PC-9 (cell line): ENCODE data around the gene TMEM121B. TPM values are rescaled to one million over a fixed set of nuclear protein-coding genes. Genes with fewer than 3 reads are reported as not detected.

Experiments used
- BruUV-seq: library from RNA; stranded (reverse); fragments of 400-500 nt; replicated peaks from 2 replicates; lab custom pipeline; 2021; lab: Mats Ljungman, UMichigan
- CTCF ChIA-PET: fragments of 300-600 bp; sonication (Branson Sonifier 250); formaldehyde crosslinking; loops from one replicate; lab custom pipeline; 2022; ENCODE audit warnings: antibody characterized with exemption; lab: Charles Lee
- POLR2A ChIA-PET: fragments of 300-600 bp; sonication (Branson Sonifier 250); formaldehyde crosslinking; loops from one replicate; lab custom pipeline; 2022; ENCODE audit warnings: antibody characterized with exemption; ENCODE audit not compliant: unreplicated experiment; lab: Charles Lee
- DNase-seq, 2 experiments: peaks; one replicate each; pipeline versions ENCODE4 v3.0.0 to v3.0.0-alpha.2; 2015 to 2022; ENCODE audit warnings: mixed read lengths in 1 of 2
- H2AFZ ChIP-seq: fragments of 200-600 bp; sonication (generic); 2 replicates; pipeline ENCODE4 v1.8.1; 2017; ENCODE audit warnings: antibody characterized with exemption
- H3F3A ChIP-seq: fragments of 200-600 bp; sonication (generic); 2 replicates; pipeline ENCODE4 v1.8.1; 2017; ENCODE audit warnings: antibody characterized with exemption, mild to moderate bottlenecking, low read depth; ENCODE audit not compliant: insufficient read depth
- H3K27ac ChIP-seq: fragments of 200-600 bp; sonication (generic); 2 replicates; pipeline ENCODE4 v1.6.1; 2016; ENCODE audit warnings: mixed run types
- H3K27me3 ChIP-seq: fragments of 200-600 bp; sonication (generic); 2 replicates; pipeline ENCODE4 v1.6.1; 2016; ENCODE audit warnings: low read depth, mixed run types; ENCODE audit not compliant: insufficient read depth
- H3K36me3 ChIP-seq: fragments of 200-600 bp; sonication (generic); 2 replicates; pipeline ENCODE4 v1.6.1; 2016; ENCODE audit warnings: low read depth, mixed run types
- H3K4me1 ChIP-seq: fragments of 200-600 bp; sonication (generic); replicated peaks from 2 replicates; pipeline ENCODE4 v1.6.1; 2016; ENCODE audit warnings: mixed run types; ENCODE audit not compliant: insufficient read depth
- H3K4me2 ChIP-seq: fragments of 200-600 bp; sonication (generic); 2 replicates; pipeline ENCODE4 v1.6.1; 2017; ENCODE audit warnings: mixed run types
- H3K4me3 ChIP-seq: fragments of 200-600 bp; sonication (generic); 2 replicates; pipeline ENCODE4 v1.6.1; 2016; ENCODE audit warnings: mixed run types
- H3K79me2 ChIP-seq: fragments of 200-600 bp; sonication (generic); 2 replicates; pipeline ENCODE4 v1.6.1; 2017; ENCODE audit warnings: low read depth, mixed run types
- H3K9me2 ChIP-seq: fragments of 200-600 bp; sonication (generic); 2 replicates; pipeline ENCODE4 v1.8.1; 2017; ENCODE audit warnings: mild to moderate bottlenecking; ENCODE audit not compliant: insufficient read depth
- H3K9me3 ChIP-seq: fragments of 200-600 bp; sonication (generic); 2 replicates; pipeline ENCODE4 v1.8.1; 2016; ENCODE audit warnings: low read depth; ENCODE audit not compliant: insufficient read depth
- H4K20me1 ChIP-seq: fragments of 200-600 bp; sonication (generic); 2 replicates; pipeline ENCODE4 v1.8.1; 2017; ENCODE audit not compliant: insufficient read depth
- CTCF ChIP-seq: fragments of 200-600 bp; sonication (generic); conservative IDR thresholded peaks from 2 replicates; pipeline ENCODE4 v1.6.1; 2017; ENCODE audit warnings: mixed run types, antibody characterized with exemption, mild to moderate bottlenecking, moderate library complexity
- EZH2 ChIP-seq: fragments of 200-600 bp; sonication (generic); IDR thresholded peaks from 2 replicates; pipeline ENCODE4 v1.8.0; 2017; ENCODE audit warnings: antibody characterized with exemption, low read depth
- intact Hi-C: fragments of 100-400 bp; cut with micrococcal nuclease; formaldehyde crosslinking; loops from one replicate; pipeline ENCODE4 v1.10.0; 2022; ENCODE audit not compliant: unreplicated experiment
- total RNA-seq: library from RNA; stranded (reverse); gene quantifications from 2 replicates; pipeline ENCODE4 v1.2.3, GENCODE V29; 2021

TMEM121B gene
- total RNA-seq, 1 experiment from 2014 or later: not detected

GRCh38 chr22:17132112-17132511, 11.0 kb upstream of the TMEM121B start:
- Histone ChIP-seq H3K79me2 (no peaks in the 10 kb centered on the region), H3K27ac (no peak overlapping the region), H4K20me1 (no peaks in the 10 kb centered on the region), H3K27me3 (no peaks in the 10 kb centered on the region), H2AFZ (no peak overlapping the region), H3K36me3 (no peaks in the 10 kb centered on the region), H3K4me2 (no peak overlapping the region), H3K4me3 (no peak overlapping the region), H3K9me2 (no peaks in the 10 kb centered on the region), H3K4me1 (no peaks in the 10 kb centered on the region), H3K9me3 (no peaks in the 10 kb centered on the region), H3F3A (no peaks in the 10 kb centered on the region)
- BruUV-seq: no TSS peak
- POLR2A ChIA-PET: no interaction called here
- CTCF ChIA-PET: no interaction called here
- no peak for TF ChIP-seq CTCF
- no peak for TF ChIP-seq EZH2
- DNase-seq: no peak
- intact Hi-C loops: no loop called here

GRCh38 chr22:17131686-17132085, 10.5 kb upstream of the TMEM121B start:
- POLR2A ChIA-PET: interaction anchor here (0.7 kb wide), 1 partner anchor 36 kb away, joined by 9 read pairs; no protein-coding TSS in a partner anchor
- CTCF ChIA-PET: no interaction called here
- Histone ChIP-seq H3K4me3 (no peak overlapping the region), H3F3A (no peaks in the 10 kb centered on the region), H3K9me3 (no peaks in the 10 kb centered on the region), H3K27ac (no peak overlapping the region), H3K4me2 (no peak overlapping the region), H3K79me2 (no peaks in the 10 kb centered on the region), H3K4me1 (no peaks in the 10 kb centered on the region), H3K27me3 (no peaks in the 10 kb centered on the region), H2AFZ (no peak overlapping the region), H3K36me3 (no peaks in the 10 kb centered on the region), H3K9me2 (no peaks in the 10 kb centered on the region), H4K20me1 (no peaks in the 10 kb centered on the region)
- intact Hi-C loops: no loop called here
- no TSS peak for BruUV-seq
- TF ChIP-seq EZH2 (no peak), CTCF (no peak)
- no peak for DNase-seq

GRCh38 chr22:17130199-17130598, 9.0 kb upstream of the TMEM121B start:
- Histone ChIP-seq H3K4me3 (no peak overlapping the region), H2AFZ (no peak overlapping the region), H3K79me2 (no peaks in the 10 kb centered on the region), H3K9me3 (no peaks in the 10 kb centered on the region), H3K27ac (no peak overlapping the region), H3K9me2 (no peaks in the 10 kb centered on the region), H4K20me1 (no peaks in the 10 kb centered on the region), H3F3A (no peaks in the 10 kb centered on the region), H3K4me2 (no peak overlapping the region), H3K27me3 (no peaks in the 10 kb centered on the region), H3K36me3 (no peaks in the 10 kb centered on the region), H3K4me1 (no peaks in the 10 kb centered on the region)
- BruUV-seq: no TSS peak
- intact Hi-C loops: no loop called here
- POLR2A ChIA-PET: no interaction called here
- DNase-seq: no peak
- no peak for TF ChIP-seq CTCF
- no peak for TF ChIP-seq EZH2
- CTCF ChIA-PET: interaction anchor here (0.6 kb wide), 1 partner anchor 41 kb away, joined by 3 read pairs; no protein-coding TSS in a partner anchor
